Measurements from ENCODE around the gene LRRC26.

LRRC26 gene

GRCh38 chr9:137192448-137192780 is 22.6 kb upstream of the LRRC26 start:
- no peaks in the 10 kb centered on the region for H3K9me3 ChIP-seq (ENCODE audit: low read length)
- no peak overlapping the region for H3K27ac ChIP-seq (ENCODE audit: low read depth, low read length, poor library complexity, severe bottlenecking)
- 0 out of 2 replicates have a peak, but pooled peaks cover 5% of the 10 kb centered on the region for H3K27me3 ChIP-seq (ENCODE audit: insufficient read depth, low read length)
- no peak overlapping the region for H3K4me3 ChIP-seq (ENCODE audit: low read depth, low read length, poor library complexity, severe bottlenecking)
- no peaks in the 10 kb centered on the region for H3K9me2 ChIP-seq (ENCODE audit: low read depth, low read length)
- H4K20me1 ChIP-seq (ENCODE audit: insufficient read depth, low read length), result no peaks in the 10 kb centered on the region
- peaks cover 11% of the 10 kb centered on the region for H3K36me3 ChIP-seq (ENCODE audit: insufficient read depth, low read length)
- no peak for TF ChIP-seq EZH2 (IDR thresholded peaks at IDR 0.05; ENCODE audit: borderline replicate concordance, low read length)
- TF ChIP-seq CTCF (IDR thresholded peaks at IDR 0.05; ENCODE audit: low read length), result no peak
- no peak overlapping the region for H3K9ac ChIP-seq (ENCODE audit: low read length)
- no peaks in the 10 kb centered on the region for H3F3A ChIP-seq (ENCODE audit: insufficient read depth, low read length)
- H3K4me2 ChIP-seq (ENCODE audit: low read length), result no peak overlapping the region
- peaks cover 4% of the 10 kb centered on the region for H3K79me2 ChIP-seq (ENCODE audit: insufficient read depth, low read length)
- H3K4me1 ChIP-seq (ENCODE audit: insufficient read depth, low read length, severe bottlenecking), result peaks cover 15% of the 10 kb centered on the region
- no peak overlapping the region for H2AFZ ChIP-seq (ENCODE audit: low read length)

- peaks cover 4% of the 10 kb centered on the region for H3K79me2 ChIP-seq (ENCODE audit: insufficient read depth, low read length)
- no peaks in the 10 kb centered on the region for H3F3A ChIP-seq (ENCODE audit: insufficient read depth, low read length)
- no peaks in the 10 kb centered on the region for H4K20me1 ChIP-seq (ENCODE audit: insufficient read depth, low read length)
- TF ChIP-seq CTCF (IDR thresholded peaks at IDR 0.05; ENCODE audit: low read length) (no peak), EZH2 (IDR thresholded peaks at IDR 0.05; ENCODE audit: borderline replicate concordance, low read length) (no peak)
- no peak overlapping the region for H3K9ac ChIP-seq (ENCODE audit: low read length)
- peaks cover 21% of the 10 kb centered on the region for H3K4me1 ChIP-seq (ENCODE audit: insufficient read depth, low read length, severe bottlenecking)
- H3K36me3 ChIP-seq (ENCODE audit: insufficient read depth, low read length), result peaks cover 15% of the 10 kb centered on the region
- no peaks in the 10 kb centered on the region for H3K9me3 ChIP-seq (ENCODE audit: low read length)
- H3K27ac ChIP-seq (ENCODE audit: low read depth, low read length, poor library complexity, severe bottlenecking), result no peak overlapping the region
- 0 out of 2 replicates have a peak, but pooled peaks cover 5% of the 10 kb centered on the region for H3K27me3 ChIP-seq (ENCODE audit: insufficient read depth, low read length)
- no peaks in the 10 kb centered on the region for H3K9me2 ChIP-seq (ENCODE audit: low read depth, low read length)
- no peak overlapping the region for H3K4me3 ChIP-seq (ENCODE audit: low read depth, low read length, poor library complexity, severe bottlenecking)
- H3K4me2 ChIP-seq (ENCODE audit: low read length), result no peak overlapping the region
- no peak overlapping the region for H2AFZ ChIP-seq (ENCODE audit: low read length)
Observed at GRCh38 chr9:137191691-137192447, 22.0 kb upstream of the LRRC26 start.

GRCh38 chr9:137191245-137191644 is 21.4 kb upstream of the LRRC26 start:
- no peaks in the 10 kb centered on the region for H4K20me1 ChIP-seq (ENCODE audit: insufficient read depth, low read length)
- H3K9me3 ChIP-seq (ENCODE audit: low read length), result no peaks in the 10 kb centered on the region
- no peaks in the 10 kb centered on the region for H3K9me2 ChIP-seq (ENCODE audit: low read depth, low read length)
- no peak overlapping the region for H2AFZ ChIP-seq (ENCODE audit: low read length)
- H3K4me2 ChIP-seq (ENCODE audit: low read length), result no peak overlapping the region
- H3K27me3 ChIP-seq (ENCODE audit: insufficient read depth, low read length), result 0 out of 2 replicates have a peak, but pooled peaks cover 5% of the 10 kb centered on the region
- H3K36me3 ChIP-seq (ENCODE audit: insufficient read depth, low read length), result peaks cover 15% of the 10 kb centered on the region
- no peak for TF ChIP-seq CTCF (IDR thresholded peaks at IDR 0.05; ENCODE audit: low read length)
- H3F3A ChIP-seq (ENCODE audit: insufficient read depth, low read length), result no peaks in the 10 kb centered on the region
- H3K4me1 ChIP-seq (ENCODE audit: insufficient read depth, low read length, severe bottlenecking), result peaks cover 27% of the 10 kb centered on the region
- H3K79me2 ChIP-seq (ENCODE audit: insufficient read depth, low read length), result peaks cover 4% of the 10 kb centered on the region
- H3K4me3 ChIP-seq (ENCODE audit: low read depth, low read length, poor library complexity, severe bottlenecking), result no peak overlapping the region
- H3K9ac ChIP-seq (ENCODE audit: low read length), result no peak overlapping the region
- H3K27ac ChIP-seq (ENCODE audit: low read depth, low read length, poor library complexity, severe bottlenecking), result no peak overlapping the region

Data from OCI-LY1 (cell line).